HG03565 (cell line): ENCODE results near the gene ZNF783.
"Not testable (repeated sequence)": the region's sequence is repeated elsewhere in the genome, so short reads cannot be mapped to it uniquely, and the experiment has no call there.

Experiments used
- ATAC-seq: cut with Tn5 transposase; IDR thresholded peaks from one replicate; pipeline ENCODE4 v1.9.1; 2021; ENCODE audit warnings: mild to moderate bottlenecking, moderate library complexity; ENCODE audit not compliant: unreplicated experiment

ZNF783 gene

GRCh38 chr7:149322737-149323136, 60.7 kb downstream of the ZNF783 start:
- ATAC-seq: no peak

DNA sequence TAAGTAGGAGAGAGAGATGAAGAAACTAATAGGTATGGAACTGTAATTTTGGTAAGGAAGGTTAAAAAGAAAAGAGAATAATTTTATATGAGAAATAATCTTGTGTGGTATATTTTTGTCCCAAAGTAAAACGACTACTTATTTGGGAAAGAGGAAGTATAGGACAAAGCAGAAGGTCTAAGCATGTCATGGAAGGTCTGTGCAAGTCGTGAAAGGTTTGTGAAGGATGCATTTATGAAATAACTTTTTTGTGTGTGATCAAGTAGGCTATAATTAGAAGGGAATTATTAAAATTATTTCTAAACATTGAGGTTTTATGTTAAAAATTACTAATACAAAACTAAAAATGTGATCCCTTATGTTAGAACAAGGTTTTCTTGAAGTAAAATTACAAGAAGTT, 63.3 kb downstream of the ZNF783 start:
- no peak for ATAC-seq

DNA sequence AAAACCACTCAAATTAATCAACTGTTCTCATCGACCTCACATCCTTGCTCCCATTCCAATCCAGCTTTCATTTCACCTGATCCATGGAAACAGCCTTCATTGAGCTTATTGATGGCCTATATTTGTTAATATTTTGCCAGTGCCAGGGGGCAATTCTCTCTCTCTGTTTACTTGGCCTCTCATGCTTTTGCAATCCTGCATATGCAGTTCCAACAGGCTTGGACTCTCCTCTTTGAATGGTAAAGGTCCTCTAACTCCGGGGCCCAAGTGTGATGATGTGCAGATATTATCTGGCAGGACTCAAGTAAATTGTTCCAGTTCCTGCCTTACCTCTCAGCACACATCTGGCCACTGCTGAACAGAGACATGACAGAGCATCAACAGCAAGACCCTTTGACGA, 67.3 kb downstream of the ZNF783 start:
- no peak for ATAC-seq

DNA sequence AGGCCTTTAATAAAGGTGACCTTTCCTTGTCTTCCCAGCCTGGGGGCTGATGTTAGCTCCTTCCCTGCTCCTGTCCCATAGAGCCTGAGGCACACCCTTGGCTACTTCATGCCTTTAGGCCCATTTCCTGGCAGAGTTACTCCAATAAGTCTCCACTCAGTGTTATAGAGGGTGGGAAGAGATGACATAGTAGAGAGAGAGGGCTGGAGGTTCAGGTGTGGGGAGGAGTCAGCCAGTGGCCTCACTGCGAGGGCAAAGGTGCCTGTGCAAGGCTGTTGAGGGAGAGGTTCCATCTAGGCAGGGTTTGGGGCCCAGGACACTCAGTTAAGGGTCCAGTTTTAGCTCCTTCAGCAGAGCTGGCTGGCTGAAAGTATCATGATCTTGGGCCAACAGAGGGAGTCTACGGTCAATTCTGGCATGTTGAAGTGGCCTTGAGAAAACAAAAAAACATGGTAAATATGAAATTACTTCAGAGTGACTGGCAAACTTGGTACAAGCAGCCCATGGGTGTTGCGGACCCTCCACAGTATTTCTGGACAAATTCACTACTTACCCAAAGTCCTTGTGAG, 67.9 kb downstream of the ZNF783 start:
- no peak for ATAC-seq

GRCh38 chr7:149330914-149331567, 69.0 kb downstream of the ZNF783 start:
- no peak for ATAC-seq

DNA sequence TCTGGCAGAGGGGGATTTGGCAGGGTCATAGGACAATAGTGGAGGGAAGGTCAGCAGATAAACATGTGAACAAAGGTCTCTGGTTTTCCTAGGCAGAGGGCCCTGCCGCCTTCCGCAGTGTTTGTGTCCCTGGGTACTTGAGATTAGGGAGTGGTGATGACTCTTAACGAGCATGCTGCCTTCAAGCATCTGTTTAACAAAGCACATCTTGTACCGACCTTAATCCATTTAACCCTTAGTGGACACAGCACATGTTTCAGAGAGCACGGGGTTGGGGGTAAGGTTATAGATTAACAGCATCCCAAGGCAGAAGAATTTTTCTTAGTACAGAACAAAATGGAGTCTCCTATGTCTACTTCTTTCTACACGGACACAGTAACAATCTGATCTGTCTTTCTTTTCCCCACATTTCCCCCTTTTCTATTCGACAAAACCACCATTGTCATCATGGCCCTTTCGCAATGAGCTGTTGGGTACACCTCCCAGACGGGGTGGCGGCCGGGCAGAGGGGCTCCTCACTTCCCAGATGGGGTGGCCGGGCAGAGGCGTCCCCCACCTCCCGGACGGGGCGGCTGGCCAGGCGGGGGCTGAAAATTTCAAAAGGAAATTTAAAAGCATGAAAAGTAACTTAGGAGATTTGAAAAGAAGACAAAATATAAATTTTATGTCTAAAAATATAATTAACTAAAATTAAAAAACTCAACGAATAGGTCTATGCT, 70.8 kb downstream of the ZNF783 start:
- ATAC-seq: not testable (repeated sequence)

- ATAC-seq: no peak
These were observed 71.3 kb downstream of the ZNF783 start for GRCh38 chr7:149333321-149333717.

DNA sequence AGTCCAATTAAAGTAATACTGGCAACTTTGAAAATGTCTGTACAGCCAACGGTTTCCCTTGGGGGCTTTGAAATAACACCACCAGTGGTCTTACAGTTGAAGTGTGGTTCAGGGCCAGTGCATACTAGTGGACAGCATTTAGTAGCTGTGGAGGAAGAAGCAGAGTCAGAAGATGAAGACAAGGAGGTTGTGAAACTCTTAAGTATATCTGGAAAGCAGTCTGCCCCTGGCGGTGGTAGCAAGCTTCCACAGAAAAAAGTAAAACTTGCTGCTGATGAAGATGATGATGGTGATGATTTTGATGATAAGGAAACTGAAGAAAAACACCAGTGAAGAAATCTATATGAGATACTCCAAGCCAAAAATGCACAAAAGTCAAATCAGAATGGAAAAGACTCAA, 72.2 kb downstream of the ZNF783 start:
- no peak for ATAC-seq
